ENCODE results near the gene CSRNP2.
"Not testable (repeated sequence)": the region's sequence is repeated elsewhere in the genome, so short reads cannot be mapped to it uniquely, and the experiment has no call there.

Gene CSRNP2

GRCh38 chr12:51083126-51083833 lies at the start of gene CSRNP2:
CSRNP2 (minus strand) TSS chr12:51083596; CDS start chr12:51076561, 7,035 bp downstream.
- peak; percentile 96 for DNase-seq

GRCh38 chr12:51132693-51133092 lies 49.3 kb upstream of the CSRNP2 start:
- DNase-seq = no peak

GRCh38 chr12:51131745-51132521 lies 48.5 kb upstream of the CSRNP2 start:
- no peak for DNase-seq

GRCh38 chr12:51128919-51129318 lies 45.5 kb upstream of the CSRNP2 start:
- no peak for DNase-seq

GRCh38 chr12:51127050-51127729 lies 43.8 kb upstream of the CSRNP2 start:
- no peak for DNase-seq

GRCh38 chr12:51126297-51126696 lies 42.9 kb upstream of the CSRNP2 start:
- no peak for DNase-seq

- DNase-seq = no peak
Measured at GRCh38 chr12:51124504-51124903, 41.1 kb upstream of the CSRNP2 start.

GRCh38 chr12:51122844-51123243 lies 39.4 kb upstream of the CSRNP2 start:
- no peak for DNase-seq

GRCh38 chr12:51118706-51119105 lies 35.3 kb upstream of the CSRNP2 start:
- DNase-seq = no peak

- no peak for DNase-seq
Measured at GRCh38 chr12:51115533-51115932, 32.1 kb upstream of the CSRNP2 start.

GRCh38 chr12:51108136-51108535 lies 24.7 kb upstream of the CSRNP2 start:
- no peak for DNase-seq

GRCh38 chr12:51103977-51104376 lies 20.6 kb upstream of the CSRNP2 start:
- DNase-seq = peak; percentile 45

- no peak for DNase-seq
Measured at GRCh38 chr12:51098611-51099010, 15.2 kb upstream of the CSRNP2 start.

GRCh38 chr12:51090705-51091229 lies 7.4 kb upstream of the CSRNP2 start:
- DNase-seq = no peak

- DNase-seq = peak; percentile 53
Measured at GRCh38 chr12:51087818-51088217, 4.4 kb upstream of the CSRNP2 start.

- DNase-seq = no peak
Measured at GRCh38 chr12:51086933-51087332, 3.5 kb upstream of the CSRNP2 start.

- no peak for DNase-seq
Measured at GRCh38 chr12:51085757-51086156, 2.4 kb upstream of the CSRNP2 start.

GRCh38 chr12:51082561-51083125 lies 753 bp downstream of the CSRNP2 start:
- peak; percentile 41 for DNase-seq

GRCh38 chr12:51081421-51081820 lies 2.0 kb downstream of the CSRNP2 start:
- DNase-seq = no peak

GRCh38 chr12:51080136-51080535 lies 3.3 kb downstream of the CSRNP2 start:
- DNase-seq = no peak

GRCh38 chr12:51078866-51079265 lies 4.5 kb downstream of the CSRNP2 start:
- DNase-seq = not testable (repeated sequence)

GRCh38 chr12:51078346-51078745 lies 5.0 kb downstream of the CSRNP2 start:
- DNase-seq = not testable (repeated sequence)

GRCh38 chr12:51077930-51078329 lies 5.5 kb downstream of the CSRNP2 start:
- DNase-seq = no peak

All from stimulated activated CD8-positive, alpha-beta memory T cell treated with anti-CD3 and anti-CD28 coated beads, Interleukin-4, amount 100 ng/mL, for 48 hours (primary cell).